ENCODE data around the gene HOXB1. TPM values are rescaled to one million over a fixed set of nuclear protein-coding genes. Genes with fewer than 3 reads are reported as not detected.

HOXB1 gene
- total RNA-seq, 1 donor from 2014 or later: not detected

DNA sequence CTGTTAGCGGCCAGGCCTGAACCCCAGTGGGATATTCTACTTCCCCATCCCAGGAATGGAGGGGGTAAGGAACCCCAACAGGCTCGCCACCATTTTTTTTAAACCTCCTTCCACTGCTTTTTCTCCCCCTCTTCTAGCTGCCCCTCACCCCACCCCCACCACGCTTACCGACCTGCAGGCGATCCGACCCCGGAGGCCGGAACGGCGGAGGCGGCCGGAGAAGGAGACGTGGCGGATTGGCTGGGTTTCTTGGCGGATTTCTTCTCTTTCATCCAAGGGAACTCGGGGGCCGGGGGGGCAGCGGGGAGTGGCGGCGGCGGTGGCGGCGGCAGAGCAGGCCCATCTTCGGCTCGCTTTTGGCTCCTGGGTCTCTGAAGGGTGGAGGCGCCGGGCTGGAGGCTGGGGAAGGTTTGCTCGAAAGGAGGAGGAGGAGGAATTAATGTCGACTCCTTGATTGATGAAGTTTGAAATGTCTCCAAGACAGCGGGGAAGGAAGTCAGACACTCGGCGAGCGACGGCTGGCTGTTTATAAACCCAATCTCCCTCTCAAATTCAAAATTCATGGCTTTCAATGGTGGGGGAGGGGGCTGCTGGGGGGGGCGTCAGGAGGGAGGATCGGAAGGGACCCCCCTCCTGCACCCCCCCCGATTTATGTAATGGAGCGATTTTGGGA, 13.7 kb upstream of the HOXB1 start:
- no peaks in the 10 kb centered on the region for H3K9me3 Mint-ChIP-seq (ENCODE audit: unreplicated experiment)
- H3K36me3 Mint-ChIP-seq (ENCODE audit: low read depth, unreplicated experiment): peaks cover 10% of the 10 kb centered on the region
- H3K4me1 Mint-ChIP-seq (ENCODE audit: unreplicated experiment): peaks cover 55% of the 10 kb centered on the region
- no peak for TF ChIP-seq CTCF (IDR thresholded peaks at IDR 0.05; ENCODE audit: unreplicated experiment)
- peaks cover 23% of the 10 kb centered on the region for H3K27me3 Mint-ChIP-seq (ENCODE audit: unreplicated experiment)
- peak; percentile 45 for DNase-seq (ENCODE audit: low spot score)
- peak overlapping the region; percentile 96 for H3K4me3 Mint-ChIP-seq (ENCODE audit: unreplicated experiment)
- peak overlapping the region; percentile 79 for H3K27ac Mint-ChIP-seq (ENCODE audit: unreplicated experiment)

DNA sequence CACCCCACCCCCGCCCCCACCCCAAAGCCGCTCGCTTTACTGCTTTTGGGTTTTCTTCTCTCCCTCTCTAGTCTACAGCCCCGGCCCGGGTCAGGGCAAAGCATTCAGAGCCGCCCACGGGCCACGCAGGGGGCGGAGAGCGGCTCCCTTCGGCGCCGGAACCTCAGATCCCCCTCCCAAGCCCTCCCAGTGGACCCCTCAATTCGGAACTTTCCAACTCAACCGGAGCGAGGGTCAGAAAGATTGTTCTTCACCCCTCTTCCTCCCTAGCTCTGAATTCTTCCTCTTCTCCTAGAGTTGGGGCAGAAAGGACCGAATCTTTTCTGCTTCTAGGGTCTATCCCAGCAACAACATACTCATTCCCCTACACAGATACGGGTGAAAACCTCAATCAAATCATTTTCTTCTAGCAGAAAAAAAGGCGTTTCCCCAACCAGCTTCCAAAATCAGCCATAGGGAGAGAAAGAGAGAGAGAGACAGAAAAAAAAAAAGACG, 13.1 kb upstream of the HOXB1 start:
- H3K27me3 Mint-ChIP-seq (ENCODE audit: unreplicated experiment): peaks cover 23% of the 10 kb centered on the region

DNA sequence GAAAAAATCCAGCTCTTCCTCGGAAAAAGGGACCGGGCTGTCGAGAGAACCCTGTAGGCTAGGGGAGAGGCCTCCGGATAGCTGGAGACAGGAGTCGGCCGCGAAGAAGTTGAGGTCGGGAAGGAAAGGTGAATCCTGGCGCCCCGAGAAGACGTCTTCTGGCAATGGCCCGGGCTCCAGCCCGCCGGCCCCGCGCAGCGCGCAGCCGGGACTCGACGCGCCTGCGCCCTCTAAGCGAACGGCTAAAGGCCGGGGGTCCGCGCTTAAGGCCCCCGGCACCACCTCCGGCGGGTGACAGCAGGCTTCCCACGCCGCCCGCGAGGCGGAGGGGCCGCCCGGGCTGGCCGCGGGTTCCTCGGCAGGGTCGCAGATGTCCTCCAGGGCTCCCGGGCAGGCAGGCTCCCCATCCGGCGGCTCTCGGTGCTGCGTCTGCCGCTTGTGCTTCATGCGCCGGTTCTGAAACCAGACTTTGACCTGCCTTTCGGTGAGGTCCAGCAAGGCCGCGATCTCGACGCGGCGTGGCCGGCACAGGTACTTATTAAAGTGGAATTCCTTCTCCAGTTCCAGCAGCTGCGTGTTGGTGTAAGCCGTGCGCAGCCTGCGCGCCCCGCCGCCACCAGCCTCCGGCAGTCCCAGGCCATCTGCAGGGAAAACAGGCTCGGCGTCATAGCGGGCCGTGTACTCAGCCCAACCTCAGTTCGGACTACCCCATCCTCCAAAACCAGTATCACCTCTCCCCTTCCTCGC, 12.5 kb upstream of the HOXB1 start:
- Mint-ChIP-seq H3K27ac (ENCODE audit: unreplicated experiment) (no peak overlapping the region), H3K36me3 (ENCODE audit: low read depth, unreplicated experiment) (peaks cover 10% of the 10 kb centered on the region), H3K9me3 (ENCODE audit: unreplicated experiment) (no peaks in the 10 kb centered on the region), H3K27me3 (ENCODE audit: unreplicated experiment) (peaks cover 22% of the 10 kb centered on the region), H3K4me3 (ENCODE audit: unreplicated experiment) (peak overlapping the region; percentile 91), H3K4me1 (ENCODE audit: unreplicated experiment) (peaks cover 50% of the 10 kb centered on the region)
- DNase-seq (ENCODE audit: low spot score): peak; percentile 61
- TF ChIP-seq CTCF (IDR thresholded peaks at IDR 0.05; ENCODE audit: unreplicated experiment): peak; percentile 28

More for the DNA sequence above, 13.1 kb upstream of the HOXB1 start:
- Mint-ChIP-seq H3K27ac (ENCODE audit: unreplicated experiment) (peak overlapping the region; percentile 79), H3K36me3 (ENCODE audit: low read depth, unreplicated experiment) (peaks cover 10% of the 10 kb centered on the region), H3K9me3 (ENCODE audit: unreplicated experiment) (no peaks in the 10 kb centered on the region), H3K4me1 (ENCODE audit: unreplicated experiment) (peaks cover 53% of the 10 kb centered on the region), H3K4me3 (ENCODE audit: unreplicated experiment) (peak overlapping the region; percentile 96)
- DNase-seq (ENCODE audit: low spot score): no peak
- no peak for TF ChIP-seq CTCF (IDR thresholded peaks at IDR 0.05; ENCODE audit: unreplicated experiment)

DNA sequence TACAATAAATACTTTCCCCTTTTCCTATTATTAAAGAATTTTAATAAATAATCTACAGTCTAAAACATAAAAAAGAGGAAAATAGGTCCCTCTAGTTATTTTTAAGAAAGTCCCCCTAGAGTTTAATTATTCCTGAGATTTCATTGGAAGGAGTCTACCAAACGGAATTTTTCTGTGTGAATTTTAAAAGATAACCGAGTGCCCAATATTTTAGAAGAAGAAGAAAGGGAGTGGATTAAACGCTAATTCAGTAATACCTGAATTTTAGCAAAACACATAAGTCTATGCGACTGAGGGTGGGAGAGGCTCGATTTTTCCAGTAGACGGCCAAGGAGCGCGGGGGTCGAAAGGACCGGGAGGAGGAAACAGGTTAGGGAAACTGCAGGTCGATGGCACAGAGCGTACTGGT, 11.9 kb upstream of the HOXB1 start:
- no peak for TF ChIP-seq CTCF (IDR thresholded peaks at IDR 0.05; ENCODE audit: unreplicated experiment)
- Mint-ChIP-seq H3K9me3 (ENCODE audit: unreplicated experiment) (no peaks in the 10 kb centered on the region), H3K27me3 (ENCODE audit: unreplicated experiment) (peaks cover 16% of the 10 kb centered on the region), H3K36me3 (ENCODE audit: low read depth, unreplicated experiment) (peaks cover 10% of the 10 kb centered on the region), H3K4me3 (ENCODE audit: unreplicated experiment) (peak overlapping the region; percentile 91), H3K27ac (ENCODE audit: unreplicated experiment) (peak overlapping the region; percentile 22), H3K4me1 (ENCODE audit: unreplicated experiment) (peaks cover 44% of the 10 kb centered on the region)
- no peak for DNase-seq (ENCODE audit: low spot score)
